Tibial nerve (tissue), 4 donors: ENCODE results near the gene KCNIP3.

ENCODE experiments used
- EP300 ChIP-seq, 2 donors: sonication (generic); formaldehyde crosslinking; IDR thresholded peaks; one replicate each; pipeline ENCODE4 v1.6.1; 2017; ENCODE audit warnings: antibody characterized with exemption in 2 of 2, mild to moderate bottlenecking in 1 of 2
- POLR2A ChIP-seq, 2 donors: fragments of 450-650 bp; IDR thresholded peaks; one replicate each; pipeline ENCODE4 v1.6.1; 2017; ENCODE audit warnings: antibody characterized with exemption in 2 of 2, mild to moderate bottlenecking in 2 of 2, moderate library complexity in 2 of 2
- TF ChIP-seq, protein P1 (sequence below), 5 experiments: fragments of 200-600 bp in 3 of 5; fragments of 450-650 bp in 2 of 5; sonication (generic) in 3 of 5; IDR thresholded peaks; one replicate each; pipeline ENCODE4 v1.5.1; 2016 to 2019; ENCODE audit warnings: antibody characterized with exemption in 5 of 5, mild to moderate bottlenecking in 3 of 5, moderate library complexity in 2 of 5

DNA sequence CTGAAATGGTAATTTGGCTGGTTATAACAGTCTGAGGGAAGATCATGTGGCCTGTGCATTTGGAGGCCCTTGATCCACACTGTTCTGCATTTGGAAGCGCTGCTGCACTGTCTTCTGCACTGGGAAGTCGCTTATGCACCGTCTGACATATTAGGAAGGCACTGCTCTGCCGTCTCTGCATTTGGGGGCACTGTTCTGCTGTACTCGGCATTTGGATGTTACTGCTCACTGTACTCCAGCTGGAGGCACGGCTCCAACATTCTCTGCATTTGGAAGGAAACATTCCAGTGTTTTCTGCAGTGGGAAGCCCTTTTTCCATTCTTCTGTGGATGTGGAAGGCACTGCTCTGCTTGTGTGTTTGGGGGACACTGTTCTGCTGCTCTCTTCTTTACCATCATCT is 32.5 kb upstream of the KCNIP3 start:
- TF ChIP-seq, protein P1, sequence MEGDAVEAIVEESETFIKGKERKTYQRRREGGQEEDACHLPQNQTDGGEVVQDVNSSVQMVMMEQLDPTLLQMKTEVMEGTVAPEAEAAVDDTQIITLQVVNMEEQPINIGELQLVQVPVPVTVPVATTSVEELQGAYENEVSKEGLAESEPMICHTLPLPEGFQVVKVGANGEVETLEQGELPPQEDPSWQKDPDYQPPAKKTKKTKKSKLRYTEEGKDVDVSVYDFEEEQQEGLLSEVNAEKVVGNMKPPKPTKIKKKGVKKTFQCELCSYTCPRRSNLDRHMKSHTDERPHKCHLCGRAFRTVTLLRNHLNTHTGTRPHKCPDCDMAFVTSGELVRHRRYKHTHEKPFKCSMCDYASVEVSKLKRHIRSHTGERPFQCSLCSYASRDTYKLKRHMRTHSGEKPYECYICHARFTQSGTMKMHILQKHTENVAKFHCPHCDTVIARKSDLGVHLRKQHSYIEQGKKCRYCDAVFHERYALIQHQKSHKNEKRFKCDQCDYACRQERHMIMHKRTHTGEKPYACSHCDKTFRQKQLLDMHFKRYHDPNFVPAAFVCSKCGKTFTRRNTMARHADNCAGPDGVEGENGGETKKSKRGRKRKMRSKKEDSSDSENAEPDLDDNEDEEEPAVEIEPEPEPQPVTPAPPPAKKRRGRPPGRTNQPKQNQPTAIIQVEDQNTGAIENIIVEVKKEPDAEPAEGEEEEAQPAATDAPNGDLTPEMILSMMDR (IDR thresholded peaks at IDR 0.05) = no peak
- TF ChIP-seq POLR2A (IDR thresholded peaks at IDR 0.05) = no peak
- TF ChIP-seq EP300 (IDR thresholded peaks at IDR 0.05) = no peak
